Colonic mucosa (tissue), 4 donors: ENCODE results near the gene ASTL. TPM values are rescaled to one million over a fixed set of nuclear protein-coding genes. Genes with fewer than 3 reads are reported as not detected.

Experiments used
- DNase-seq: peaks from one replicate; pipeline ENCODE4 v3.0.0-alpha.2; 2020
- H3K27ac ChIP-seq: fragments of 200-600 bp; one replicate; pipeline ENCODE4 v1.8.0; 2021
- H3K27me3 ChIP-seq: fragments of 200-600 bp; one replicate; pipeline ENCODE4 v1.8.0; 2021
- H3K36me3 ChIP-seq: fragments of 200-600 bp; one replicate; pipeline ENCODE4 v1.8.0; 2021
- H3K4me1 ChIP-seq: fragments of 200-600 bp; one replicate; pipeline ENCODE4 v1.8.0; 2021; ENCODE audit warnings: mild to moderate bottlenecking
- H3K4me3 ChIP-seq: fragments of 200-600 bp; one replicate; pipeline ENCODE4 v1.8.0; 2021
- H3K9ac ChIP-seq, 2 donors: one replicate each; pipeline ENCODE4 v1.7.0; 2013; ENCODE audit warnings: control low read depth in 2 of 2, low read depth in 2 of 2, low read length in 2 of 2
- H3K9me3 ChIP-seq: fragments of 200-600 bp; one replicate; pipeline ENCODE4 v1.8.0; 2021
- intact Hi-C: fragments of 100-400 bp; cut with DNase I; formaldehyde crosslinking; loops from one replicate; pipeline ENCODE4 v1.14.1; 2022
- total RNA-seq, 2 donors: library from RNA; stranded (reverse); fragmentation: NEBNext Ultra II Directional in 1 of 2; extraction: Animal tissue kit (Norgen Biotek cat#: 25700) in 1 of 2; gene quantifications; one replicate each; pipeline ENCODE4 v1.2.1, GENCODE V29; 2021
- TF ChIP-seq, protein P1 (sequence below): fragments of 200-600 bp; IDR thresholded peaks from one replicate; pipeline ENCODE4 v1.8.0; 2022; ENCODE audit warnings: antibody characterized with exemption, mild to moderate bottlenecking
- donor health status: healthy.
- donor health status: DM: no; HTN: no; CAD: no.
- donor health status: DM: no; HTN: no; CAD: no.

The ASTL gene
- total RNA-seq, 2 donors from 2014 or later = 0.82 TPM; not detected in 1

DNA sequence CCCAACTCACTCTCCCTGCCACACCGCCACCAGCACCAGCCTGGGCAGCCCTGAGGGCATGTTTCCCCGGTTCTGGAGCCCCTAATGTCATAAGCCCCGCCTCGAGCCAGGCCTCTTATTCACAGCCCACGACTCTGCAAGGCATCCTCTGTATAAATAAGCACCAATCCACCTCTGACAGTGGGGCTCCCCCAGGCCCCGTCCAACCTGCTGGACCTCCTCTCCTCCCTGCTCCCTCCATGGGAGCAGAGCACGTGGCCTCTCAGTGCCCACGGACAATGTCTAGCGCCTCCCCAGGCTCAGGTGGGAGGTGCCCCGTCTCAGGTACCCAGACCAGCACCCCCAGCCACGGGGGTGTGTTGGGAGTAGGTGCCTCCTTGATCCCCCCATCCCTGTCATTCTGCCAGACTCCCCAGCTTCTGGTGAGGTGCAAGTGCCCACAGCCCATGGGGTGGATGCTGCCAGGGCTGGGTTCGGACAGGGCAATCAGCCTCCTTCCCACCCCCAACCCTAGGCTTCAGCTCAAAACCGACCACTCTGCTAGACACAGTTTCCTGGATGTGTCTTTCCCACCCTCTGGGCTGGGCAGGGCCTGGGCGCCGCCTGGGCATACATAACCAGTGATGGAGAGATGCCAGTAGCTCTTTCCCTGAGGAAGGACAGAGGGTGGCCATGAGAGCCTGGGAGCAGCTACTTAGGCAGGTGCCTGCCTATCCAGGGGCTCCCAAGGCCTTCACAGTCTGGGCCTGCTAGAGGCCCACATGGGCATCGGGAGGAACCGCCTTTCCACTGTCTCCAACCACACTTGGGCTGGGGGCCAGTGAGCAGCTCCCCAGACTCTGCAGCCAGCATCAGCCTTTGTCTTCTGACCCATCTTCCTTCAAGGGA, 20.4 kb downstream of the ASTL start:
- TF ChIP-seq, protein P1, sequence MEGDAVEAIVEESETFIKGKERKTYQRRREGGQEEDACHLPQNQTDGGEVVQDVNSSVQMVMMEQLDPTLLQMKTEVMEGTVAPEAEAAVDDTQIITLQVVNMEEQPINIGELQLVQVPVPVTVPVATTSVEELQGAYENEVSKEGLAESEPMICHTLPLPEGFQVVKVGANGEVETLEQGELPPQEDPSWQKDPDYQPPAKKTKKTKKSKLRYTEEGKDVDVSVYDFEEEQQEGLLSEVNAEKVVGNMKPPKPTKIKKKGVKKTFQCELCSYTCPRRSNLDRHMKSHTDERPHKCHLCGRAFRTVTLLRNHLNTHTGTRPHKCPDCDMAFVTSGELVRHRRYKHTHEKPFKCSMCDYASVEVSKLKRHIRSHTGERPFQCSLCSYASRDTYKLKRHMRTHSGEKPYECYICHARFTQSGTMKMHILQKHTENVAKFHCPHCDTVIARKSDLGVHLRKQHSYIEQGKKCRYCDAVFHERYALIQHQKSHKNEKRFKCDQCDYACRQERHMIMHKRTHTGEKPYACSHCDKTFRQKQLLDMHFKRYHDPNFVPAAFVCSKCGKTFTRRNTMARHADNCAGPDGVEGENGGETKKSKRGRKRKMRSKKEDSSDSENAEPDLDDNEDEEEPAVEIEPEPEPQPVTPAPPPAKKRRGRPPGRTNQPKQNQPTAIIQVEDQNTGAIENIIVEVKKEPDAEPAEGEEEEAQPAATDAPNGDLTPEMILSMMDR = no peak
- Histone ChIP-seq H3K27me3 (peaks cover 8% of the 10 kb centered on the region), H3K4me1 (peaks cover 4% of the 10 kb centered on the region), H3K4me3 (no peak overlapping the region), H3K27ac (no peak overlapping the region), H3K9me3 (no peaks in the 10 kb centered on the region), H3K36me3 (no peaks in the 10 kb centered on the region), H3K9ac (no peak overlapping the region)
- no peak for DNase-seq
- intact Hi-C loops = loop anchor here (10.0 kb wide), 1 partner anchor 93 kb away; no protein-coding TSS in a partner anchor

DNA sequence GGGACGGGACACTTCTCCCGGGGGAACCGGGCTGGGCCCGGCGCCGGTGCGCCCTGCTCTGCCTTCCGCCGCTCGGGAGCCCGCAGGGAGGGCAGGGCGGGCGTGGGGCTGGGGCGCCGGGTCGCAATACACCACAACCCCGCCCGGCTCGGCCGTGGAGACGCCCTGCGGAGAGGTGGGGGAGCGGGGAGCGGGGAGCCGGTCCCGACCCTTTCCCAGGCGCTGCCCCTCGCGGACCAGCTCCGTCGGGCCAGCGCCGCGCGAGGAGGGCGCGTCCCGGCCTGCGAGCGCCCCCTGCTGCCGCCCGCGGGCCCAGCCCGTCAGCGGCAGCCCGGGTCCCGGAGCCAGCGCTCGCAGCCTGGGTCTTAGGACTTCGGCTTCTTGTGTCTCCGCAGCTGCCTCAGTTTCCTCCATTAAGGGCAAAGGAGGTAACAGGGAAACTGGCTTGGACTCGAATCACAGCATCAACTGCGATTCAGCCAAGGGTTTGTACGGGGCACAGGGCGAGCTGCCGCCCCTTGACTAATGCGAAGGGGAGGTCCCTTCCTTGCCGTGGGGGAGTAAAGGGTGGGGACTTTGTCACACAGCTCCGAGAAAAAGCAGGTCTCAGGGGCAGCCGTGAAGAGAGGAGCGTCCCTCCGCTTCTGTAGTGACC, 21.3 kb downstream of the ASTL start:
- H3K4me3 ChIP-seq = peak overlapping the region; percentile 61

DNA sequence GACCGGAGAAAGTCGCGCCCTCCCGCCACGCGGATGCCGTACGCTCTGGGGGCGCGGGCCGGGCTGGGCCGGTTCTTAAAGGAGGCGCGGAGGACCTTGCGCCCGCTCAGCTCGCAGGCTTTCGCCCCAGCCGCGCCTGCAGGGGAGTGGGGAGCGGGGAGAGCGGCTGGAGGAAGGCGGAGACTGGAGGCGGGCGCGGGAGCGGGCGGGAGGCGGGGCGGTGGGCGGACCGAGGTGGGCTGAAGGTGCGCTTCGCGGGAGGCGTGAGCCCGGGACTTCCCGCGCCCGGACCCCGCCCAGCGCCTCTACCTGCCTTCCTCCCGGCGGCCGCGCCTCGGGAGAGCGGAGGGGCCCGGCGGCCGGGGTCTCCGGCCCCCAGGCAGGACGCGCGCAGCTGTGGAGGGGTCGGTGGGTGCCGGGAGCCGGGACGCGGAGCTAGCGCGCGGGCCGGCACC, 21.9 kb downstream of the ASTL start, which contains the start of gene ADRA2B:
ADRA2B (minus strand) TSS at position 148 of the 455 bp plus-strand sequence. CDS start 422 bp downstream, outside the sequence.
- Histone ChIP-seq H3K9me3 (no peaks in the 10 kb centered on the region), H3K36me3 (no peaks in the 10 kb centered on the region), H3K27me3 (peaks cover 8% of the 10 kb centered on the region), H3K4me3 (peak within 1 kb of the TSS; percentile 61), H3K9ac (peak within 1 kb of the TSS in 1 of 2 donors; percentile 69), H3K27ac (peak within 1 kb of the TSS; percentile 20), H3K4me1 (peaks cover 4% of the 10 kb centered on the region)
- peak; percentile 88 for DNase-seq
- intact Hi-C loops = loop anchor here (10.0 kb wide), 1 partner anchor 92 kb away; no protein-coding TSS in a partner anchor
- TF ChIP-seq, protein P1 = no peak

More for the DNA sequence above, 21.3 kb downstream of the ASTL start:
- no peaks in the 10 kb centered on the region for H3K9me3 ChIP-seq
- TF ChIP-seq, protein P1 = peak; percentile 63
- peak overlapping the region in 1 of 2 donors; percentile 69 for H3K9ac ChIP-seq
- peak overlapping the region; percentile 20 for H3K27ac ChIP-seq
- H3K4me1 ChIP-seq = peaks cover 4% of the 10 kb centered on the region
- intact Hi-C loops = loop anchor here (10.0 kb wide), 1 partner anchor 92 kb away; no protein-coding TSS in a partner anchor
- DNase-seq = peak; percentile 57
- peaks cover 8% of the 10 kb centered on the region for H3K27me3 ChIP-seq
- H3K36me3 ChIP-seq = no peaks in the 10 kb centered on the region

DNA sequence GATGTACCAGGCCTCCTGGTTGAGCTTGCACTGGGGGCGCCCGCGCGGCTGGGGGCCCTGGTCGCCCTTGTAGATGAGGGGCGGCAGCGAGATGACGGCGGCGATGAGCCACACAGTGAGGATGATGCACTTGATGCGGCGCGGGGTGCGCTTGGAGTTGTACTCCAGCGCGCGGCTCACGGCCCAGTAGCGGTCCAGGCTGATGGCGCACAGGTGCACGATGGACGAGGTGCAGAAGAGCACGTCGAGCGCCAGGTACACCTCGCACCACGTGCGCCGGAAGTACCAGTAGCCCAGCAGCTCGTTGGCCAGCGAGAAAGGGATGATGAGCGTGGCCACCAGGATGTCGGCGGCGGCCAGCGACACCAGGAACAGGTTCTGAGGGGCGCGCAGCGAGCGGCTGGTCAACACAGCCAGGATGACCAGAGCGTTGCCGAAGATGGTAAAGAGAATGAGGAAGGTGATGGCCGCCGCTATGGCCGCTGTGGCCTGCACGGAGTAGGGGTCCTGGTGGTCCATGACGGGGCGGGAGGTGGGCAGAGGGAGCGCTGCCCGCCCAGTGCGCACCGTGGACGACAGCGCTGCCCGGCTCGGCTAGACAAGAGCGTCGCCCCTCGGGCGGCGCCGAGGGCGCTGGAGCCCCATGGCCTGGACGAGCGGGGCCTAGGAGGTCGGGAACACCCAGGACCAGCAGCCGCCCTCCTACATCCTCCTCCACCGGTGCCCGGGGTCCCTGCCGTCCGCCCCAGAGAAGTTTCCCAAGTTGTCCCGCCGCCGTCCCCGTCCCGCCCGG, 22.5 kb downstream of the ASTL start:
- no peak for DNase-seq
- no peaks in the 10 kb centered on the region for H3K9me3 ChIP-seq

More for the DNA sequence above, 22.5 kb downstream of the ASTL start:
- TF ChIP-seq, protein P1 = no peak
- intact Hi-C loops = loop anchor here (10.0 kb wide), 1 partner anchor 91 kb away; no protein-coding TSS in a partner anchor
- Histone ChIP-seq H3K36me3 (no peaks in the 10 kb centered on the region), H3K4me3 (peak overlapping the region; percentile 61), H3K27ac (no peak overlapping the region), H3K4me1 (peaks cover 4% of the 10 kb centered on the region), H3K9ac (no peak overlapping the region), H3K27me3 (peaks cover 8% of the 10 kb centered on the region)
